KMS-11 (cell line): Measurements from ENCODE around the gene PAM16.
A peak's percentile ranks its signal among the peaks of the same experiment; 100 is the strongest.

Experiments used
- H2AFZ ChIP-seq: fragments of 200-600 bp; sonication (generic); 2 replicates; pipeline ENCODE4 v1.6.1; 2016; ENCODE audit warnings: antibody characterized with exemption, mixed run types, low read depth
- H3K27ac ChIP-seq: fragments of 200-600 bp; sonication (generic); 2 replicates; pipeline ENCODE4 v1.6.1; 2016; ENCODE audit warnings: mild to moderate bottlenecking, mixed run types
- H3K27me3 ChIP-seq: fragments of 200-600 bp; sonication (generic); 2 replicates; pipeline ENCODE4 v1.6.1; 2017; ENCODE audit warnings: mild to moderate bottlenecking, low read depth, mixed run types, moderate library complexity; ENCODE audit not compliant: insufficient read depth
- H3K36me3 ChIP-seq: fragments of 200-600 bp; sonication (generic); 2 replicates; pipeline ENCODE4 v1.6.1; 2017; ENCODE audit warnings: mild to moderate bottlenecking, mixed run types; ENCODE audit not compliant: insufficient read depth
- H3K4me1 ChIP-seq: fragments of 200-600 bp; sonication (generic); 2 replicates; pipeline ENCODE4 v1.6.1; 2016; ENCODE audit warnings: mild to moderate bottlenecking, low read depth, mixed run types; ENCODE audit not compliant: poor library complexity, severe bottlenecking
- H3K4me2 ChIP-seq: fragments of 200-600 bp; sonication (generic); 2 replicates; pipeline ENCODE4 v1.7.0; 2016; ENCODE audit warnings: mild to moderate bottlenecking, mixed run types
- H3K4me3 ChIP-seq: fragments of 200-600 bp; sonication (generic); IDR thresholded peaks from 2 replicates; pipeline ENCODE4 v1.6.1; 2017; ENCODE audit warnings: low read depth, low read length, mixed read lengths; ENCODE audit not compliant: insufficient read depth
- H3K79me2 ChIP-seq: fragments of 200-600 bp; sonication (generic); 2 replicates; pipeline ENCODE4 v1.6.1; 2016; ENCODE audit warnings: low read depth, mixed run types; ENCODE audit not compliant: insufficient read depth
- H3K9ac ChIP-seq: fragments of 200-600 bp; sonication (generic); 2 replicates; pipeline ENCODE4 v1.6.1; 2016; ENCODE audit warnings: mild to moderate bottlenecking, mixed run types
- H4K20me1 ChIP-seq: fragments of 200-600 bp; sonication (generic); 2 replicates; pipeline ENCODE4 v1.6.1; 2016; ENCODE audit warnings: mild to moderate bottlenecking, mixed run types; ENCODE audit not compliant: insufficient read depth
- CTCF ChIP-seq: fragments of 200-600 bp; sonication (generic); conservative IDR thresholded peaks from 2 replicates; pipeline ENCODE4 v1.6.1; 2017; ENCODE audit warnings: low read depth, mild to moderate bottlenecking, antibody characterized with exemption, low read length, moderate library complexity, mixed read lengths

The PAM16 gene

GRCh38 chr16:4360538-4361021, 9.5 kb upstream of the PAM16 start:
- H3K4me3 ChIP-seq, result no peak overlapping the region
- H3K27ac ChIP-seq, result no peak overlapping the region
- H3K27me3 ChIP-seq, result no peaks in the 10 kb centered on the region
- no peaks in the 10 kb centered on the region for H4K20me1 ChIP-seq
- H2AFZ ChIP-seq, result no peak overlapping the region
- H3K36me3 ChIP-seq, result peaks cover 3% of the 10 kb centered on the region; the same call in 1 of the 2 replicates
- TF ChIP-seq CTCF, result no peak
- H3K4me1 ChIP-seq, result no peaks in the 10 kb centered on the region
- H3K9ac ChIP-seq, result no peak overlapping the region
- H3K79me2 ChIP-seq, result no peaks in the 10 kb centered on the region
- no peak overlapping the region for H3K4me2 ChIP-seq

GRCh38 chr16:4359914-4360313, 8.8 kb upstream of the PAM16 start:
- Histone ChIP-seq H3K36me3 (peaks cover 3% of the 10 kb centered on the region; the same call in 1 of the 2 replicates), H4K20me1 (no peaks in the 10 kb centered on the region)

GRCh38 chr16:4358831-4359561, 7.9 kb upstream of the PAM16 start:
- H3K9ac ChIP-seq, result no peak overlapping the region

More at GRCh38 chr16:4359914-4360313, 8.8 kb upstream of the PAM16 start:
- H2AFZ ChIP-seq, result no peak overlapping the region
- H3K27me3 ChIP-seq, result no peaks in the 10 kb centered on the region
- H3K27ac ChIP-seq, result no peak overlapping the region
- H3K4me3 ChIP-seq, result no peak overlapping the region
- H3K4me1 ChIP-seq, result no peaks in the 10 kb centered on the region
- TF ChIP-seq CTCF, result no peak
- no peak overlapping the region for H3K9ac ChIP-seq
- H3K79me2 ChIP-seq, result no peaks in the 10 kb centered on the region
- no peak overlapping the region for H3K4me2 ChIP-seq

GRCh38 chr16:4358236-4358635, 7.1 kb upstream of the PAM16 start:
- peaks cover 3% of the 10 kb centered on the region; the same call in 1 of the 2 replicates for H3K36me3 ChIP-seq
- no peak for TF ChIP-seq CTCF
- no peak overlapping the region for H3K4me2 ChIP-seq
- H4K20me1 ChIP-seq, result no peaks in the 10 kb centered on the region
- H3K79me2 ChIP-seq, result no peaks in the 10 kb centered on the region
- no peaks in the 10 kb centered on the region for H3K4me1 ChIP-seq
- H3K27ac ChIP-seq, result no peak overlapping the region
- no peak overlapping the region for H3K4me3 ChIP-seq
- no peak overlapping the region for H2AFZ ChIP-seq
- no peak overlapping the region for H3K9ac ChIP-seq
- no peaks in the 10 kb centered on the region for H3K27me3 ChIP-seq

More at GRCh38 chr16:4358831-4359561, 7.9 kb upstream of the PAM16 start:
- H2AFZ ChIP-seq, result no peak overlapping the region
- no peak overlapping the region for H3K27ac ChIP-seq
- H3K27me3 ChIP-seq, result no peaks in the 10 kb centered on the region
- no peaks in the 10 kb centered on the region for H4K20me1 ChIP-seq
- H3K4me3 ChIP-seq, result no peak overlapping the region
- no peaks in the 10 kb centered on the region for H3K79me2 ChIP-seq
- H3K4me1 ChIP-seq, result no peaks in the 10 kb centered on the region
- TF ChIP-seq CTCF, result peak; percentile 97
- H3K36me3 ChIP-seq, result peaks cover 3% of the 10 kb centered on the region; the same call in 1 of the 2 replicates
- H3K4me2 ChIP-seq, result no peak overlapping the region
